GM03348 (cell line): ENCODE measurements around the gene TMBIM1.

Source experiments
- DNase-seq: peaks from one replicate; pipeline ENCODE4 v3.0.0; 2012; ENCODE audit warnings: low spot score

TMBIM1 gene

GRCh38 chr2:218272531-218273212 lies 19.6 kb downstream of the TMBIM1 start:
- peak; percentile 93 for DNase-seq

GRCh38 chr2:218271865-218272530 lies 20.3 kb downstream of the TMBIM1 start:
- no peak for DNase-seq

GRCh38 chr2:218271487-218271797 lies 20.9 kb downstream of the TMBIM1 start:
- no peak for DNase-seq

- DNase-seq: no peak
Observed at GRCh38 chr2:218270721-218271486, 21.4 kb downstream of the TMBIM1 start.

- peak; percentile 100 for DNase-seq
Observed at GRCh38 chr2:218269900-218270720, 22.2 kb downstream of the TMBIM1 start, which contains the start of the genes AAMP and PNKD. Gene AAMP (minus strand): TSS chr2:218270137. CDS start chr2:218270086, 51 bp downstream. Gene PNKD (plus strand): TSS chr2:218270519. CDS start chr2:218270536, 17 bp downstream.

GRCh38 chr2:218267259-218267658 lies 25.0 kb downstream of the TMBIM1 start:
- no peak for DNase-seq

- no peak for DNase-seq
Observed at GRCh38 chr2:218266316-218266979, 25.9 kb downstream of the TMBIM1 start.

GRCh38 chr2:218265626-218266025 lies 26.7 kb downstream of the TMBIM1 start:
- no peak for DNase-seq

GRCh38 chr2:218264773-218265561 lies 27.3 kb downstream of the TMBIM1 start:
- no peak for DNase-seq

- DNase-seq: no peak
Observed at GRCh38 chr2:218263817-218264641, 28.3 kb downstream of the TMBIM1 start.

- no peak for DNase-seq
Observed at GRCh38 chr2:218262631-218263586, 29.4 kb downstream of the TMBIM1 start.

- no peak for DNase-seq
Observed at GRCh38 chr2:218262237-218262600, 30.1 kb downstream of the TMBIM1 start.

- no peak for DNase-seq
Observed at GRCh38 chr2:218261423-218262236, 30.7 kb downstream of the TMBIM1 start.

- no peak for DNase-seq
Observed at GRCh38 chr2:218260742-218261422, 31.4 kb downstream of the TMBIM1 start, which contains the start of gene GPBAR1. Gene GPBAR1 (plus strand): TSS chr2:218261015. CDS start chr2:218262725, 1,710 bp downstream.

- DNase-seq: no peak
Observed at GRCh38 chr2:218260166-218260565, 32.1 kb downstream of the TMBIM1 start.

- DNase-seq: peak; percentile 82
Observed at GRCh38 chr2:218259099-218259961, 33.0 kb downstream of the TMBIM1 start.
